ENCODE results near the gene SLCO1C1.

- TF ChIP-seq CTCF (IDR thresholded peaks at IDR 0.05; ENCODE audit: low read length) (no peak), EZH2 (IDR thresholded peaks at IDR 0.05; ENCODE audit: borderline replicate concordance, low read length) (no peak)
Observed at GRCh38 chr12:20751046-20751445, 55.9 kb downstream of the SLCO1C1 start.

Measured in OCI-LY1 (cell line).